H9 (cell line): Measurements from ENCODE around the gene RORB. TPM values are rescaled to one million over a fixed set of nuclear protein-coding genes. Genes with fewer than 3 reads are reported as not detected.

ENCODE experiments used
- DNase-seq: peaks from one replicate; pipeline ENCODE4 v3.0.0-alpha.2; 2017
- H2AFZ ChIP-seq: one replicate; pipeline ENCODE4 v1.6.1; 2013; ENCODE audit warnings: mild to moderate bottlenecking, low read length, control low read depth, moderate library complexity
- H2AK5ac ChIP-seq: 2 replicates; pipeline ENCODE4 v1.6.1; 2013; ENCODE audit warnings: low read length, control low read depth, mixed read lengths; ENCODE audit not compliant: insufficient read length
- H2BK120ac ChIP-seq: one replicate; pipeline ENCODE4 v1.6.1; 2013; ENCODE audit warnings: low read depth, mild to moderate bottlenecking, low read length, control low read depth, inconsistent platforms; ENCODE audit not compliant: poor library complexity, severe bottlenecking
- H2BK12ac ChIP-seq: 2 replicates; pipeline ENCODE4 v1.6.1; 2013; ENCODE audit warnings: low read length, control low read depth, mixed read lengths, low read depth; ENCODE audit not compliant: insufficient read length
- H2BK15ac ChIP-seq: 2 replicates; pipeline ENCODE4 v1.6.1; 2013; ENCODE audit warnings: low read depth, low read length, control low read depth
- H2BK20ac ChIP-seq: one replicate; pipeline ENCODE4 v1.6.1; 2013; ENCODE audit warnings: low read depth, mild to moderate bottlenecking, low read length, control low read depth, inconsistent platforms; ENCODE audit not compliant: poor library complexity, severe bottlenecking
- H2BK5ac ChIP-seq: 2 replicates; pipeline ENCODE4 v1.6.1; 2013; ENCODE audit warnings: low read length, control low read depth, mixed read lengths; ENCODE audit not compliant: insufficient read length
- H3K14ac ChIP-seq: 2 replicates; pipeline ENCODE4 v1.6.1; 2013; ENCODE audit warnings: low read length, control low read depth; ENCODE audit not compliant: insufficient read depth
- H3K18ac ChIP-seq: 2 replicates; pipeline ENCODE4 v1.6.1; 2013; ENCODE audit warnings: low read depth, mild to moderate bottlenecking, mixed read lengths, low read length, control low read depth; ENCODE audit not compliant: insufficient read length
- H3K23ac ChIP-seq: 2 replicates; pipeline ENCODE4 v1.6.1; 2013; ENCODE audit warnings: low read length, control low read depth, mixed read lengths, low read depth; ENCODE audit not compliant: insufficient read length
- H3K23me2 ChIP-seq: 2 replicates; pipeline ENCODE4 v1.6.1; 2013; ENCODE audit warnings: low read depth, mild to moderate bottlenecking, mixed read lengths, low read length, control low read depth; ENCODE audit not compliant: insufficient read length, poor library complexity, severe bottlenecking
- H3K27ac ChIP-seq: 2 replicates; pipeline ENCODE4 v1.5.1; 2013; ENCODE audit warnings: low read length, control low read depth, mixed read lengths, low read depth; ENCODE audit not compliant: insufficient read length
- H3K27me3 ChIP-seq: 2 replicates; pipeline ENCODE4 v1.6.1; 2013; ENCODE audit warnings: low read length, control low read depth, inconsistent platforms; ENCODE audit not compliant: insufficient read depth
- H3K4ac ChIP-seq: 2 replicates; pipeline ENCODE4 v1.6.1; 2013; ENCODE audit warnings: low read depth, mild to moderate bottlenecking, control low read depth, inconsistent platforms, low read length, moderate library complexity
- H3K4me1 ChIP-seq: 2 replicates; pipeline ENCODE4 v1.6.1; 2013; ENCODE audit warnings: low read length, control low read depth, inconsistent platforms; ENCODE audit not compliant: insufficient read depth
- H3K4me2 ChIP-seq: 2 replicates; pipeline ENCODE4 v1.6.1; 2013; ENCODE audit warnings: low read length, control low read depth, mixed read lengths; ENCODE audit not compliant: insufficient read length, insufficient read depth
- H3K56ac ChIP-seq: 2 replicates; pipeline ENCODE4 v1.6.1; 2013; ENCODE audit warnings: low read depth, mild to moderate bottlenecking, mixed read lengths, low read length, control low read depth; ENCODE audit not compliant: insufficient read length
- H3K79me1 ChIP-seq: 2 replicates; pipeline ENCODE4 v1.6.1; 2013; ENCODE audit warnings: low read depth, mild to moderate bottlenecking, moderate library complexity, low read length, control low read depth, inconsistent platforms; ENCODE audit not compliant: insufficient read depth, poor library complexity, severe bottlenecking
- H3K79me2 ChIP-seq: 2 replicates; pipeline ENCODE4 v1.6.1; 2013; ENCODE audit warnings: low read length, control low read depth, inconsistent platforms; ENCODE audit not compliant: insufficient read depth
- H3K9ac ChIP-seq: 2 replicates; pipeline ENCODE4 v1.6.1; 2013; ENCODE audit warnings: low read length, control low read depth, mixed read lengths; ENCODE audit not compliant: insufficient read length; ENCODE audit errors: extremely low read depth
- H3K9me3 ChIP-seq: one replicate; pipeline ENCODE4 v1.6.1; 2013; ENCODE audit warnings: low read depth, low read length, inconsistent platforms; ENCODE audit not compliant: control insufficient read depth
- H3T11ph ChIP-seq: one replicate; pipeline ENCODE4 v1.6.1; 2013; ENCODE audit warnings: mild to moderate bottlenecking, low read length, control low read depth, inconsistent platforms
- H4K20me1 ChIP-seq: one replicate; pipeline ENCODE4 v1.6.1; 2013; ENCODE audit not compliant: control insufficient read depth, insufficient read length, insufficient read depth
- H4K5ac ChIP-seq: 2 replicates; pipeline ENCODE4 v1.6.1; 2013; ENCODE audit warnings: low read depth, mild to moderate bottlenecking, mixed read lengths, low read length, control low read depth; ENCODE audit not compliant: insufficient read length
- H4K8ac ChIP-seq: replicated peaks from 2 replicates; pipeline ENCODE4 v1.6.1; 2013; ENCODE audit warnings: low read length, control low read depth, mixed read lengths, low read depth; ENCODE audit not compliant: insufficient read length
- H4K91ac ChIP-seq: 2 replicates; pipeline ENCODE4 v1.6.1; 2013; ENCODE audit warnings: low read depth, mild to moderate bottlenecking, moderate library complexity, mixed read lengths, low read length, control low read depth; ENCODE audit not compliant: insufficient read length
- H3K27ac Mint-ChIP-seq, 3 experiments: 2 replicates in 2 of 3; 3 replicates in 1 of 3; pipeline ENCODE4 v1.8.0; 2020 to 2021; ENCODE audit warnings: mixed read lengths in 3 of 3, mild to moderate bottlenecking in 1 of 3, moderate library complexity in 1 of 3
- H3K27me3 Mint-ChIP-seq: 2 replicates; pipeline ENCODE4 v1.8.0; 2021; ENCODE audit warnings: low read depth, mild to moderate bottlenecking, moderate library complexity, mixed read lengths
- H3K36me3 Mint-ChIP-seq, 3 experiments: 2 replicates in 2 of 3; 3 replicates in 1 of 3; pipeline ENCODE4 v1.8.0; 2020 to 2021; ENCODE audit warnings: low read depth in 3 of 3, mixed read lengths in 3 of 3; ENCODE audit not compliant: insufficient read depth in 1 of 3
- H3K4me1 Mint-ChIP-seq, 2 experiments: 2 replicates each; pipeline ENCODE4 v1.8.0; 2020; ENCODE audit warnings: mixed read lengths in 2 of 2
- H3K4me3 Mint-ChIP-seq, 2 experiments: 2 replicates in 1 of 2; 3 replicates in 1 of 2; pipeline ENCODE4 v1.8.0; 2020 to 2021; ENCODE audit warnings: mild to moderate bottlenecking in 2 of 2, mixed read lengths in 2 of 2, moderate library complexity in 1 of 2
- H3K9me3 Mint-ChIP-seq, 2 experiments: 2 replicates in 1 of 2; 3 replicates in 1 of 2; pipeline ENCODE4 v1.8.0; 2020; ENCODE audit warnings: mild to moderate bottlenecking in 2 of 2, mixed read lengths in 2 of 2, moderate library complexity in 1 of 2
- CTCF ChIP-seq: fragments of 200-600 bp; sonication (generic); conservative IDR thresholded peaks from 3 replicates; pipeline ENCODE4 v1.8.0; 2021; ENCODE audit warnings: antibody characterized with exemption, mild to moderate bottlenecking
- WGBS: extraction: QIAGEN DNeasy Blood & Tissue Kit; methylation state at CpG from one replicate; pipeline ENCODE4 v1.1.7; 2013; ENCODE audit warnings: missing lambda C conversion rate, low lambda C conversion rate, mixed read lengths; ENCODE audit not compliant: insufficient read length; ENCODE audit errors: extremely low coverage; 5-methylcytosine and 5-hydroxymethylcytosine counted together
- total RNA-seq: library from RNA; stranded (reverse); gene quantifications from 2 replicates; pipeline ENCODE4 v1.2.1, GENCODE V29; 2021

RORB gene
- total RNA-seq, 1 experiment from 2014 or later: 0.31 TPM

DNA sequence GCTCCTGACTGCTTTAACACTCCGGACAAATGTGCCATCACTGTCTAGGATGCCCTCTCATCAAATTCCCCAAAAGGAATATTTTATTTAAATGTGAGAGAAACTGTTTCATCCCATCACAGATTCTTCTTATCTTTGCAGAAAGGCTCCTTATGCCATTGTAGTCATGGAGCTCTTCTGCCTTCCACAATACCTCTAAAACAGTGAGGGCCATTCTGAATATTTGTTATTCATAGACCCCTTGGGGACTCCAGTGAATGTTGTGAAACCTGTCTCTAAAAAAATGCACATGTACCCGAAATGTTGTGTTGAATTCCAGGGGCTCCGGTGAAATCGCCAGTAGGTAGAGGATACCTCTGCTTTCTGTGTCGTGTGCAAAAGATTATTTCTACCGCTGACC, 176.9 kb downstream of the RORB start:
- no peak overlapping the region for H3K4me3 Mint-ChIP-seq

More for the DNA sequence above, 176.9 kb downstream of the RORB start:
- Mint-ChIP-seq H3K4me1 (peaks cover 15% of the 10 kb centered on the region in 2 experiments), H3K27ac (no peak overlapping the region; a peak in 1 of 7 replicates), H3K9me3 (no peaks in the 10 kb centered on the region), H3K27me3 (no peaks in the 10 kb centered on the region), H3K36me3 (no peaks in the 10 kb centered on the region)
- H3K23ac ChIP-seq: no peak overlapping the region
- TF ChIP-seq CTCF: no peak
- H2BK15ac ChIP-seq: no peak overlapping the region
- no peak overlapping the region for H3K18ac ChIP-seq
- H3K56ac ChIP-seq: no peak overlapping the region
- no peak overlapping the region for H3K9ac ChIP-seq
- no peaks in the 10 kb centered on the region for H3K9me3 ChIP-seq
- no peak overlapping the region for H3K4ac ChIP-seq
- no peak overlapping the region for H3K4me2 ChIP-seq
- H3K27ac ChIP-seq: no peak overlapping the region
- no peak overlapping the region for H2BK120ac ChIP-seq
- WGBS: no CpG with 5 or more reads among the region's 6 CpGs
- no peaks in the 10 kb centered on the region for H3K79me2 ChIP-seq
- no peak overlapping the region for H4K91ac ChIP-seq
- no peak for DNase-seq
- H3K79me1 ChIP-seq: no peaks in the 10 kb centered on the region
- no peaks in the 10 kb centered on the region for H3K23me2 ChIP-seq
- no peak overlapping the region for H3T11ph ChIP-seq
- no peak overlapping the region for H2AFZ ChIP-seq
- H3K27me3 ChIP-seq: no peaks in the 10 kb centered on the region
- no peak overlapping the region for H2AK5ac ChIP-seq
- H2BK12ac ChIP-seq: no peak overlapping the region
- H3K4me1 ChIP-seq: no peaks in the 10 kb centered on the region; the same call in 1 of the 2 replicates
- no peak overlapping the region for H2BK20ac ChIP-seq
- H4K5ac ChIP-seq: no peak overlapping the region
- H3K14ac ChIP-seq: no peak overlapping the region
- no peaks in the 10 kb centered on the region for H4K20me1 ChIP-seq
- H2BK5ac ChIP-seq: no peak overlapping the region
- no peak overlapping the region for H4K8ac ChIP-seq
